Skin epidermis (tissue), 12 donors: ENCODE results near the gene COL1A1.

Experiments used
- H3K27ac ChIP-seq, 21 experiments: fragments of 200-600 bp; sonication (generic) in 11 of 21; one replicate each; pipeline ENCODE4 v1.5.0; 2020; ENCODE audit warnings: mild to moderate bottlenecking in 3 of 21, inconsistent platforms in 2 of 21, moderate library complexity in 2 of 21
- H3K4me3 ChIP-seq, 7 experiments: fragments of 200-600 bp; sonication (generic) in 2 of 7; one replicate each; pipeline ENCODE4 v1.5.0; 2020; ENCODE audit warnings: inconsistent platforms in 2 of 7, mild to moderate bottlenecking in 2 of 7, moderate library complexity in 1 of 7

Gene COL1A1

DNA sequence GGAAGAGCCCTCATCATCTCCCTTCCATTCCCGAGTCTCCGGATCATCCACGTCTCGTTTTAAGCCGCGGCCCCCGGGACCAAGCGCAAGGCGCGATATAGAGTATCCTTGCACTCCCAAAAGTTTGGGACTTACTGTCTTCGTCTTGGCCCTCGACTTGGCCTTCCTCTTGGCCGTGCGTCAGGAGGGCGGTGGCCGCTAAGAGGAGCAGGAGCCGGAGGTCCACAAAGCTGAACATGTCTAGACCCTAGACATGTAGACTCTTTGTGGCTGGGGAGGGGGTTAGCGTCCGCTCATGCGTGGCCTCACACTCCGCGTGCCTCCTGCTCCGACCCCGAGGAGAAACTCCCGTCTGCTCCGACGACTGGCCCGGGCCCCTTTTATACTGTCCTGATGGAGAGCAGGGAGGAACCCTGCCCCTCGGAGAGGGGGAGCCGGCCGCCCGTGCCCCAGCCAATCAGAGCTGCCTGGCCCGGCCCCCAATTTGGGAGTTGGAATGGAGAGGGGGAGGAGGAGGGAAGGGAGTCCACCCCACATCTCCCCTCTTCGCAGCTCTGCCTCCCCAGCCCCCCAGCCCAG is at the start of gene COL1A1:
COL1A1 (minus strand) TSS at position 356 of the 579 bp plus-strand sequence; CDS start at position 238, 118 bp downstream.
- peak within 1 kb of the TSS; percentile 29 to 51 (median 44) for H3K4me3 ChIP-seq
- peak within 1 kb of the TSS in 20 of 21 experiments; percentile 35 to 97 (median 82) for H3K27ac ChIP-seq

DNA sequence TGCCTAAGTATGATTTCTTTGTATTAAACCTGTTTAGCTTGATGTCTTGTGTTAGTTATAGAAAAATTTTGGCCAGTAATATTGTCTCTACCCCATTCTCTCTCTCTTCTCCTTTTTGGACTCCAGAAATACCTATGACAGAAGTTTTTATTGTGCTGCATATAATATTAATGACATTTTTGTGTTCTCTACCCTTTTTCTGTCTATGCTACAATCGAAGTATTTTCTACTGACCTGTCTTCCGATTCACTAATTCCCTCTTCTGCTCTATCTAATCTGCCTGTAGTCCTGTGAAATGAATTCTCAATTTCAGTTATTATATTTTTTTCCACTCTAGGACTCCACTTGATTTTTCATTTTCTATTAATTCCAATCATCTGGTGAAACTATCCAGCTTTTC is 46.8 kb upstream of the COL1A1 start:
- Histone ChIP-seq H3K27ac (no peak overlapping the region), H3K4me3 (no peak overlapping the region)

DNA sequence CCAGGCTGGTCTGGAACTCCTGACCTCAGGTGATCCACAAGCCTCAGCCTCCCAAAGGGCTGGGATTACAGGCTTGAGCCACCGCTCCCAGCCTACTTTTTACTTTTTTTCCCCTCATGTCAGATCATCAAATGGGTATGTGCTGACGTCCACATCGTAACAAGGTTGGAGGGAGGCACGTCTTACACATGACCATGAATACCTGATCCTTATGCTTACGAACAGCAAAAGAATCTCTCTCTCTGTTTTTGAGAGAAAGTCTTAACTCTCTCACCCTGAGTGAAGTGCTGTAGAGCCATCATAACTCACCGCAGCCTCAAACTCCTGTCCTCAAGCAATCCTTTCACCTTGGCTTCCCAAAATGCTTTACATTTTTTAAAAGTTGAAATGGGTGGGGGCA is 43.3 kb upstream of the COL1A1 start:
- no peak overlapping the region for H3K27ac ChIP-seq
- H3K4me3 ChIP-seq: no peak overlapping the region

DNA sequence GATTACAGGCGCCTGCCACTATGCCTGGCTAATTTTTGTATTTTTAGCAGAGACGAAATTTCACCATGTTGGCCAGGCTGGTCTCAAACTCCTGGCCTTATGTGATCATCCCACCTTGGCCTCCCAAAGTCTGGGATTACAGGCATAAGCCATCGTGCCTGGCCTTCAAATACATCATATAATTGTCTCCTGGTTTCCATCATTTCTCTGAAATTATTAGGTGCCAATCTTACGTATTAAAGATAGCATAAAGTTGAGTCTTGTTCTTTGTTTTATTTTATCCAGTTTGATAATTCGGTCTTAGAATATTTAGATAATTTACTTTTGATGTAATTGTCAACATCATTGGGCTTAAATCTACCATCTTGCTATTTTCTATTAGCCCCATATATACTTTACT is 40.0 kb upstream of the COL1A1 start:
- Histone ChIP-seq H3K4me3 (no peak overlapping the region), H3K27ac (no peak overlapping the region)

DNA sequence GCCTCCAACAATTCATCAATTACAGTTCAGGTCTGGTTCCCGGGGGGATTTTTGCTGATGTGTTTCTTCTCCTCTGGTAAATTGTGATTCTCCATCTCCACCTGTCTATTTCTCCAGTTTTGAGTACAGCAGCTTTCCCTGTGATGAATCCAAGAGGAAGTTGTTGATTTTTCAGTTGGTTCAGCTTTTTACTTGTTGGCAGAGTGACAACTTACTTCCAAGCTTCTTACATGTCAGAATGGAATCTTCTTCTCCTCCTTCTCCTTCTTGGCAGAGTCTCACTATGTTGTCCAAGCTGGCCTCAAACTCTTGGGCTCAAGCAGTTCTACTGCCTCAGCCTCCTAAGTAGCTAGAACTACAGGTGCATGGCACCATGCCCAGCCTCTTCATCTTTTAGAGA is 39.4 kb upstream of the COL1A1 start:
- Histone ChIP-seq H3K4me3 (no peak overlapping the region), H3K27ac (peak overlapping the region in 1 of 21 experiments; percentile 36)

DNA sequence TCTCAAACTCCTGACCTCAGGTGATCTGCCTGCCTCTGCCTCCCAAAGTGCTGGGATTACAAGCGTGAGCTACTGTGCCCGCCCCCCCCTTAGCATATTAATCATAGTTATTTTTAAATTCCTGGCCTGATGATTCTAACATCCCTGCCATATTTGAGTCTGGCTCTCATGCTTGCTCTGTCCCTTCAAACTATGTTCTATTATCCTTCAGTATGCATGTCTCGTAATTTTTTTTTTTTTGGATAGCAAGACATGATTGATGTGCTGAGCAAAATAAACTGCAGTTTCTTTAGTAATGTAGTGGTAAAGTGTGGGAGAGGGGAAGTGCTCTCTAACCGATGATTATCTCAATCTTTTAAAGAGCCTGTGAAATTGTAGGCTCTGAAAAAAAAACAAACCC is 38.5 kb upstream of the COL1A1 start:
- H3K27ac ChIP-seq: peak overlapping the region in 3 of 21 experiments; percentile 26 to 46 (median 36)
- H3K4me3 ChIP-seq: no peak overlapping the region

DNA sequence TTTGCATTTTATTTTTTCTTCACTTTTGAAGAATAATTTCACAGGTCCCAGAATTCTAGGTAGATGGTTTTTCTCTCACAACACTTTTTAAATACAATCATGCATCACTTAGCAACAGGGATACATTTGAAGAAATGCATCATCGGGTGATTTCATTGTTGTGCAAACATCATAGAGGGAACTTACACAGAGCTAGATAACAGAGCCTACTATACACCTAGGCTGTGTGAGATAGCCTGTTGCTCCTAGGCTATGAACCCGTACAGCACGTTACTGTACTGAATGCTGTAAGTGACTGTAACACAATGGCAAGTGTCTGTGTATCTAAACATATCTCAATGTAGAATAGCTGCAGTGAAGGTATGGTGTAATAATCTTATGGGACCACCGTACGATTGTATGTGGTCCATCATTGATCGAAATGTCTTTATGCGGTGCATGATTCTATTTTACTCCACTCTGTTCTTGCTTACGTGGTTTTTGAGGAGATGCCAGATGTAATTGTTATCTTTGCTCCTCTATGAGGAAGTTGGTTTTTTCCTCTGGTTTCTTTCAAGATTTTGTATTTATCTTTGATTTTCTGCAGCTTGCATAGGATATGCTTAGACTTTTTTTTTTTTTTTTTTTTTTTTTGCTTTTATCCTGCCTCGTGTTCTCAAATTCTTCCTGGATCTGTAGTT is 37.3 kb upstream of the COL1A1 start:
- no peak overlapping the region for H3K27ac ChIP-seq

DNA sequence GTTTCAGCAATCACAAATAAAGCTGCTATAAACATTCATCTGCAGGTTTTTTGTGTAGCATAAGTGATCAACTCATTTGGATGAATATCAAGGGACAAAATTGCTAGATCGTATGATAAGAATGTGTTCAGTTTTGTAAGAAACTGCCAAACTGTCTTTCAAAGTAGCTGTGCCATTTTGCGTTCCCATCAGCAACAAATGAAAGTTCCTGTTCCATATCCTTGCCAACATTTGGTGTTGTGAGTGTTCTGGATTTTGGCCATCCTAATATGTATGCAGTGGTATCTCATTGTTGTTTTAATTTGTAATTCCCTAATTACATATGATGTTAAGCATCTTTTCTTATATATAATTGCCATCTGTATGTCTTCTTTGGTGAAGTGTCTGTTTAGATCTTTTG is 36.5 kb upstream of the COL1A1 start:
- no peak overlapping the region for H3K4me3 ChIP-seq

More for the DNA sequence above, 37.3 kb upstream of the COL1A1 start:
- H3K4me3 ChIP-seq: no peak overlapping the region

DNA sequence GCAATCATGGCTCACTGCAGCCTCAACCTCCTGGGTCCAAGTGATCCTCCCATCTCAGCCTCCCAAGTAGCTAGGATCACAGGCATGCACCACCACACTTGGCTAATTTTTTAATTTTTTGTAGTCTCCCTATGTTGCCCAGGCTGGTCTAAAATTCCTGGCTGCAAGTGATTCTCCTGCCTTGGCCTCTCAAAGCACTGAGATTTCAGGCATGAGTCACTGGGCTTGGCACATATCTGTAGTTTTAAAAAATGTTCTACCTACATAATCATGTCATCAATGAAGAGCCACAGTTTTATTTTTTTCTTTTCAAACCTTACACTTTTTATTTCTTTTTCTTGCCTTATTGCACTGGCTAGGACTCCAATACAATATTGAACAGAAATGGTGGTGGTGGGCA is 33.1 kb upstream of the COL1A1 start:
- Histone ChIP-seq H3K27ac (no peak overlapping the region), H3K4me3 (no peak overlapping the region)

More for the DNA sequence above, 36.5 kb upstream of the COL1A1 start:
- no peak overlapping the region for H3K27ac ChIP-seq

DNA sequence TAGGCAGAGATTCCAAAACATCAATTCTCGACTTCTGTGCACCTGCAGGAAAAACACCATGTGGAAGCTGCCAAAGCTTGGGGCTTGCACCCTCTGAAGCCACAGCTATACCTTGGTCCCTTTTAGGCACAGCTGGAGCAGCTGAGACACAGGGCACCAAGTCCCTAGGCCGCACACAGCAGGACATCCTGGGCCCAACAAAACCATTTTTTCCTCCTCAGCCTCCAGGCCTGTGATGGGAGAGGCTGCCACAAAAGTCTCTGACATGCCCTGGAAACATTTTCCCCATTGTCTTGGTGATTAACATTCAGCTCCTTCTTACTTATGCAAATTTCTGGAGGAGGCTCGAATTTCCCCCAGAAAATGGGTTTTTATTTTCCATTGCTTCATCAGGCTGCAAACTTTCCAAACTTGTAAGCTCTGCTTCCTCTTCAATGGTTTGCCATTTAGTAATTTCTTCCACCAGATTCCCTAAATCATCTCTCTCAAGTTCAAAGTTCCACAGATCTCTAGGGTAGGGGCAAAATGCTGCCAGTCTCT is 24.3 kb upstream of the COL1A1 start:
- H3K4me3 ChIP-seq: no peak overlapping the region
- H3K27ac ChIP-seq: no peak overlapping the region

DNA sequence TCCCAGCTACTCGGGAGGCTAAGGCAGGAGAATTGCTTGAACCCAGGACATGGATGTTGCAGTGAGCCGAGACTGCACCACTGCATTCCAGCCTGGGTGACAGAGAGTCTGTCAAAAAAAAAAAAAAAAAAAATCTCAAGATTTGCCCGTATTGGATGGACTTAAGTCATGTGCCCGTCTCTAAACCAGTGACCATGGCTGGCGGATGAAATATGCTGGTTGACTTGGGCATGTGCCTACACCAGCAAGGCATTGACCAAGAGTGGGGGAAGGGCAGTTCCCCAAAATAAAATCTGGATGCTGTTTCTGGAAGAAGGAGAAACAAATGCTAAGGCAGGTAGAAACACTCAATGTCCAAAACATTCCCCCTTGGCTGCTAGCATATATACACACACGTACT is 21.5 kb upstream of the COL1A1 start:
- Histone ChIP-seq H3K4me3 (no peak overlapping the region), H3K27ac (peak overlapping the region in 14 of 21 experiments; percentile 33 to 84 (median 70))

DNA sequence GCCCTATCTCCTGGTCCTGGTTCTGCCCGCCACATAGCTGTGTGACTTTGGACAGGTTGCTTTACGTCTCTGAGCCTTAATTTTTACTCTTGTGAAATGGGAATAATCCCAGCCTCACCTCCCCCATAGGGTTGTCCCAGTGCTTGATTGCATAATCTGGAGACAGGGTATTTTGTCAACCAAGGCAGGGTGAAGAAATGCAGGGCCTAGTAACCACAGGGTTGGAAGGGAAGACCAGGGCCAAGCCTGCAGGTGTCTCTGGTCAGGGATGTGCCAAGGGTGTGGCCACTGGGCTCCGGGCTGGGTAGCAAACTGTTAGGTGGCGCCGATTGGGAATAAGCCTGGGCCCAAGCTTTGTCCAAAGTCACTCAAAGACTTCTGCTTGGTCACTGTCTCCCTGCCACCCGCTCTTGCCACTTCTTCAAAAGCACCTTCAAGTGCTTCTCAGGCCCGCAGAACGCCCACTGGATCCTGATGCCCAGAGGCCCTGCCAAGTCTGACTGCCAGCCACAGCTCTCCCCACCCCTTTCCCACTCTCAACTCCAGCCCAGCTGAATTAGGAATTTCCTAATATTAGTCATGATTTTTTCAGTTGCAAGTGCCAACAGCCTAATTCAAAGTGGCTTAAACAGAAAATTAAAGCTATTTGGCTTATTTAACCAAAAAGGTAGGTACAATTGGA is 20.6 kb upstream of the COL1A1 start:
- peak overlapping the region in 18 of 21 experiments; percentile 16 to 84 (median 66) for H3K27ac ChIP-seq
- no peak overlapping the region for H3K4me3 ChIP-seq

DNA sequence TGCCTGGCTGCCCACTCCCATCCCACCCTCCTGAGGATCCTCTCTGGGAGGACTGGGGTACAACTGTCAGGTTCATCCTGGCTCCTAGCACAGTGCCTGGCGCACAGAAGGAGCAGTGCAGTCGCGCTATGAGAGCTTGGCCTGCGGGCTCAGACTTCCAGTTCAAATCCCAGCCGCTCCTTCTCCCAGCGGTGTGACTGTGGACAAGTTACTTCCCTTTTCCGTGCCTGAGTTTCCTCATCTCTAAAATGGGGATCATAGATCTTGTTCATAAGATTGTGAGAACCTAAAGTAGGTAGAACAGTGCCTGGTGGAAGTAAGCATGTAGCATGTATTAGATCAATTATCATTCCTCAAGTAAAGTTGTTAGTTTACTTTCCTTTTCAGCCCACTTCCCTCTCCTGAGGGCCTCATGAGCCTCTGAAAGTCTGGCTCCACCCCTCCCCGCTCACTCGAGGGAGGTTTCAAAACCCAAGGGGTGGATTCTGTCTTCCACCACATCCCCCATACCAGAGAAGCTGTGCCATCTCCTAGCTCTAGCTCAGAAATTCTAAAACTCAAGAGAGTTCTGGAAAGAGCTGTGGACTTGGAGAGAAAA is 19.9 kb upstream of the COL1A1 start:
- Histone ChIP-seq H3K27ac (peak overlapping the region in 20 of 21 experiments; percentile 11 to 84 (median 60)), H3K4me3 (no peak overlapping the region)

DNA sequence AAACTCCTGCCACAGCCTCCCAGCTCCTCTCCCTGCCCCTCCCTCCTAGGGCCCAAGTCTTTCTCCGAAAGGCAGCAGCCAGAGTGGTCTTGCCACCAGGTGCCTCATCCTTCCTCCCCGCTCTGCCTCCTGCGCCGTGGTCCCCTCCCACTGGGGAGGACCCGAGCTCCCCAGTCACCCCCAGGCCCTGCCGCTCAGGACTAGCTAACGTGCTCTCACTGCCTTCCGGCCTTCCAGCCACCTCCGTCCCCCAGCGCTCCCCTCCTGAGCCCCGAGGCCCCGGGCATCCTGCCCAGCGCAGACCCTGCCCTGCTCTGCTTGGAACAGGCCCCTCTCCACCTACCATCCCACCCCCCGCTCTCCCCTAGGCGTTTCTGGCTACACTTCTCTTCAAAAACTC is 19.4 kb upstream of the COL1A1 start:
- Histone ChIP-seq H3K4me3 (no peak overlapping the region), H3K27ac (peak overlapping the region in 19 of 21 experiments; percentile 2 to 84 (median 46))

DNA sequence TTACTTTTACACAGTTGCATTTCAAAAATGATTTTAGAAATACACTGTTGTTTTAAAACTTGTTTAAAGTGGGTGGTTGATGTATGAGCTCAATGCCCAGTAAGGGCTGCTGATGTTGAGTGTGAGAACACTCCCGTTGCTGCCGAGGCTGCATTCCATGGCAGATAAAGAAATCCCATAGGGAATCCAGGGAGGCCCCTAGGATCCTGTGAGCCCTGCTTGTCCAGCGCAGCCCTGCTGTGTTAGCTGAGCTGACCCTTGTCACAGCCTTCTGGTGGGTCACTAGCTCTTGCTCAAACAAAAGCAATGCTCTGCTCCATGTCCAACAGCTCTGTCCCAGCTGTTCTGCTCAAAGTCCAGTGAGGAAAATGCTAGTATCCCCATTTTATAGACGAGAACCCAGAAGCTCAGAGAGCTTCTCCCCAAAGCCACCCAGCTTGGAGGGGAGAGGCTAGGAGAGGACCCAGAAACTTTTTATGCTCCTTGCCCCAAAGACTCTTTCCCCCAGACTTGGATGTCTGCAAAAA is 18.6 kb upstream of the COL1A1 start:
- peak overlapping the region in 14 of 21 experiments; percentile 2 to 84 (median 57) for H3K27ac ChIP-seq
- H3K4me3 ChIP-seq: no peak overlapping the region

DNA sequence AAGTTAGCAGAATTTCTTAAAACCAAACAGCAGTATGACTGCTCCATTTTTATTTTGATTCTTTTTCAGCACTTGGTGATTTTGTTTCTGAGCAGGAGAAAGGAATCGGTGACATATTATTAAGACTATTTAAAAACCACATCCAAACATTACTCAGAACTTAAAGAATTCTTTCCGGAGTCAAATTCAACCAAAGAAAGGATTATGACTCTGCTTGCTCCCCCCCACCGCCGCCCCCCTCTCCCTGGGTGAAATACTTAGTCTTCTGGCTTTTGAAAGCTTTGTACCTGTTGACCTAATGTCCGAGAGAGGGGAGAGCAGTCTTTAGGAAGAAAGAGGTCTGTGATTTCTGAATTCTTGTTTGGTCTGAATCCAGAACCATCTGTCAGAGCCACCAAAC is 17.9 kb upstream of the COL1A1 start:
- H3K27ac ChIP-seq: peak overlapping the region in 16 of 21 experiments; percentile 2 to 84 (median 46)
- no peak overlapping the region for H3K4me3 ChIP-seq

DNA sequence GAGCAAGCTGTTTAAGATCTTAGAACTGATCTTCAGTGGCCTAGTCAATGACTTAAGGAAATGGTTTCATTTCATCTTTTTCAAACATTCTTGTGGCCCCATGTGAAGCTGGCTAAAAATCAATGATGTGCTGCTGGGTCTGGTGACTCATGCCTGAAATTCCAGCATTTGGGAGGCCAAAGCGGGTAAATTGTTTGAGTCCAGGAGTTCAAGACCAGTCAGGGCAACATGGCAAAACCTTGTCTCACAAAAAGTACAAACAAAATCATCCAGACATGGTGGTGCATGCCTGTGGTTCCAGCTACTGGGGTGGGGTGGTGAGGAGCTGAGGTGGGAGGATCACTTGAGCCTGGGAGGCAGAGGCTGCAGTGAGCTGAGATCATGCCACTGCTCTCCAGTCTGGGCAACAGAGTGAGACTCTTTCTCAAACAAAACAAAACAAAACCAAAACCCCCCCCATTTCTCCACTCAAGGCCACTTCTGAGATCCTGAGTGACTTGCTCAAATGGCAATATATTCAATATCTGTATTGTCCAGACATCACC is 17.4 kb upstream of the COL1A1 start:
- Histone ChIP-seq H3K27ac (peak overlapping the region in 16 of 21 experiments; percentile 12 to 84 (median 46)), H3K4me3 (no peak overlapping the region)

DNA sequence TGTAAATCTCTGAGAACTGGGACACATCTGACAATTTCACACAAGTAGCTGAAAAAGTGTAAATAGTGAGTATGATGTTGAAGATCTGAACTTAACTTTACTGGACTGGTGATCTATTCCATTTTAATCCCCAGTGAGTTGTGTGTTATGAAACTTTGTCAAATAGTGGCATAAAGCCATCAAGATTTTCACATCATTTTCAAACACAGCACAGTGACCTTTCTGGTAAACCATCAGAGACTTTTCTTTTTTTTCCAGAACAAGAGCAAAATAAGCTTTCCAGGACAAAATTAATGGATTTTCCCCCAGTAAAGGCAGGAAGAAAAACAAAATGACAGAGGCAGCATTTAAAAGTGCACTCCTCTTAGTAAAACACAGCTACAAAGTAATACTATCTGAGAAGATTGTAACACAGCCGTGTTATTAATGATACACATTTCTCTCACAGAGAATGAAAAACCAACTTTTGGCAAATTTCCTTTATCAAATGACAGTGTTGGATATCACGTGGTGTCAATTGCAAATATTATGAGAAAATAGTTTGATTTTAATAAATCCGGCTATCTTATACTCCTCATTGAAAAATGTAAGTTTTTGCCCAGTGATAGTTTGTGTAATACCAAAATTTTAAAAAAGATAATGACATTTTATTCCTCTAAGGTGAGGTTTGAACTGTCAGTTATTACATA is 16.8 kb upstream of the COL1A1 start:
- H3K4me3 ChIP-seq: no peak overlapping the region
- peak overlapping the region in 14 of 21 experiments; percentile 1 to 84 (median 56) for H3K27ac ChIP-seq

DNA sequence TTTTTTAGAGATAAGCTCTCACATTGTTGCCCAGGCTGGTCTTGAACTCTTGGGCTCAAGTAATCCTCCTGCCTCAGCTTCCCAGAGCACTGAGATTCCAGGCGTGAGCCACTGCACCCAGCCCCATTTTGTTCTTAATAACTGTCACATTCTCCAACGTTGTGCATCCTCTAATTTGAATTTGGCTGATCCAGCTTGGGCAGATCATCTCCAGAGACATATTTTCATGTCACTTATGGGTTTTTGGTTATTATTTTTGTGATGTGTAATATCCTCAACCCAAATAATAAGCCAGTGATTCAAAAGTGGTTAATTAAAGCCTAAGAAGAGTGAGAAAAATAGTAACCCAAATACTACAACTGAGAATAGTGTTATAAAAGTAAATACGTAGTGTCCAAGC is 16.2 kb upstream of the COL1A1 start:
- no peak overlapping the region for H3K4me3 ChIP-seq
- H3K27ac ChIP-seq: peak overlapping the region in 10 of 21 experiments; percentile 1 to 84 (median 58)
